ENCODE results near the gene ACTR10.

Gene ACTR10

DNA sequence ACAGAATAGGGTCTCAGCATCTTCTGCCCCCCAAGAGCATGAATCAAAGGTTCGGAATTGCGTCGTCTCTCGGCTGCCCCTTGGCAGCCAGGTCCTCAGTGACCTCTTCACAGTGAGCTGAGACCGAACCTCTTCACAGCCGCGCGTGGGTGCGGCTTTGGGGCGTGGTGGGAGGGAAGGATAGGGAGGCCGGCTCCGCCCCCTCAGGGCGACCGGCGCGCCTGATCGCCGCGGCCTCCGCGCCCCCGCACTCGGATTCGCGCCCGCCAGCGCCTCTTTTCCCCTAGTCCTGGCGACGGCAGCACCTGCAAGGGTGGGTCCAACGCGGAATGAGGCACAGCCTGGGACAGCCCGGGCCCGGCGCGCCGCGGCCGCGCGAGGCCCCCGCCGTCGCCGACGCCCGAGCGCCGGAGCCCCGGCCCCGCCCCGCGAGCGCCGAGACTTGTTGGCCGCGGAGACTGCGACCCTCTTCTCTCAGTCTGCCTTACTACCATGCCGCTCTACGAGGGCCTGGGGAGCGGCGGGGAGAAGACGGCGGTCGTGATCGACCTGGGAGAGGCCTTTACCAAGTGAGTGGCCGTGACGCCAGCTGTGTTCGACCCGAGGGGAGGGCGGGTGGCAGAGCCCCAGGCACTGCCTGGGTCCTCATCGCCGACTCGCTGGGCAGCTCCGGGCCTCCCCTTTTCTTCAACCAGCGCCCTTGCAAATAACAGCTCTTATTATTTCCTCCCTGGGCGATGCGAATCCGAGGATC lies at the start of gene ACTR10:
TSS of gene ACTR10 (plus strand) at position 424 of the 754 bp plus-strand sequence. CDS start at position 493, 69 bp downstream.
- DNase-seq = peak; percentile 92

DNA sequence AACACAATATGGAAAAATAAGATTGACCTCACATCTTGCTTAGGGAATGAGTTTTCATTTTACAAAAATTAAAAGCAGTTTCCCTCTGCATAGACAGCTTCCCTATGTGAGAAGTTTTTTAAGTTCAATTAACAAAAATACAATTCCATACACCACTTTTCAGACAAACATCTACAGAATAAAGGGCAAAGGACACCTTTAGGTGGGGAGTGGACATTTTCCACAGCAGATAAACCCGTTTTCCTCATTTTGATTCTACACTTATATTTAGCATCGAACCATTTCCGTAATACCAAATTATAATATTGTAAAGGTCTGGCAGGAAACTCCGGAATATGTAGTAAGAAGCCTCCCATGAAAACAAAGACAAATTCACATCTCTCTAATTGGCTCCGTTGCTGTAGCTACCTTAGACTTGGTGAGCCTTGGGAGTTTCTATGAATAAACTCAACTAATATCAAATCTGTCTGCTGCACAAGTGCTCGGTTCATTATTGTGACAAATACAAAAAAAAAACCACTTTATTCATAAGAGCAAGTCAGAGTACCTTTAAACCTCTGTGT lies 49.6 kb upstream of the ACTR10 start:
- no peak for DNase-seq

DNA sequence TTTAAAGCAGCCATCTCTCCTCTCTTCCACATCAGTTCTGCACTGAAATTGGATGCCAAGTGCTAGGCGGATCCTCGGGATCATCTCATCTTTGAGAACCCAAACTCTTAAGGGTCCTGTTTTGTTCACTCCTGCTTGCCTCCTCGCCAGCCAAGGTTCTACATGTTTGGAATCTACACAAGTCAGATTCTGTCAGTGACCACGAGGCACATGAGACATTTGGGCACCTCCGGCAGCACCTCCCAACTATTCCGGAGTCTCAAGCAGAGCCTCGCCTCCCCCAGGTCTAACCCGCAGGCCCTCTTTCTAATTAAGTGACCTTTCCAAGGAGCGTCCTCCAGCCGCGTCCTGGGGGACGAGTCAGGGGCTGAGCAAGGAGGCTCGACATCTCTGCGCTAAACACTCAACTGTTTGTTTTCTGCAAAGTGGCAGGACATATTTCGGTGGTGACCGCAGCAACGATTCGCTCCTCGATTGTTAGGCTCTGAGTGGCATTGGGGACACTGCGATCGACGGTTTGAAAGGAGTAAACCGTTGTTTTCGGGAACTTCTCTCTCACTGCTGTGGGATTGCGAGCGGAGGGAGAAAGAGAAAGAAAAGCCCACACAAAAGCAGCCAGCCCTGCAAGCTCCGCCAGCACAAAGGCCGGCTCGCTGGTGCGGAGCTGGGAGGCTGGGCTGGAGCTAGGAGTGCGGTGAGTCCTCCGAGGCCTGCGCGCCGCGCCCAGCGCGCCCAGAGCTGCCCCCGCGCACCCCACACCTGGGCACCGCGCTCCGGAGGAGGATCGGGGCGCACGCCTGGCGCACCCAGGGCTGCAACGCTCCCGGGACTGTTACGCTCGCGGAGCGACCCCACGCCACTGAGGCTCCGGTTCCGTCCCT lies 48.6 kb upstream of the ACTR10 start:
- peak; percentile 38 for DNase-seq

DNA sequence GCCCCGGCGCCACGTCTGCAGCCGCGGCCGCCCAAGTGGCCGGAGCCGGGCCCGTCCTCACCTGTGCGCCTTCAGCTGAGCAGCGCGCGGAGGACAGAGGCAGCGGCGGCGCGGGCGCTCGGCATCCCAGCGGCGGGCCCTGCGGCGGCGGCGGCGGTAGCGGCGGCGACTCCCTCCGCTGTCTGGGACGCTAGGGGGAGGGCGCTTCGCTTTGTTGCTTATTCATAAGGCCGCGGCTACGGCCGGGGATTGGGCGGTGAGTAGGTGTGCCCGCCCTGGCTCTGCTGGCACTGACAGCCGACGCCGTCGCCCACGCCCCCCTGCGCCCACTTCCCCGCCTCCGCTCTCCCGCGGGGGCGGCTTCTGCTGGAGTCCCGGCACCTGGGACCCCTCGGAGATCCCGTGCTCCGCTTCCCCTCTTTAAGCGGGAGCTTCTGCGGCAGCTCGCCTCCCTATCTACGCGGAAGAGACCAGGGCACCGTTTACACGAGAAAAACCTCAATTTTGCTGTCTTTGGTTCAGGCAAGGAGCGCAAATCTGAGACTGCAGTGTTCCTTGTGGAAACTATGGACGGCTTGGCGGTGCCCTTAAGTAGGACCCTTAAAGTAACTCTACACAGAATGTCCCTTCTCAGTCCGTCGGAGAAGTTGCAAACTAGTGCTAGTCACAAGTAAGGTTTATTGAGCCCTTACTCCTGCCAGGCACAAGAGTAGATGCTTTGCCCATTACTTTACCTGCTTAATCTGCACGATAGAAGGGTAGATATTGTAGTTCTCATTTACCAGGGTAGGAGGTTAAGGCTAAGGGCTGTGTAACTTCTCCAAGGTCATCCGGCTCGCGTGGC lies 47.7 kb upstream of the ACTR10 start, which contains the start of gene ARMH4:
TSS of gene ARMH4 (minus strand) at position 200 of the 844 bp plus-strand sequence. CDS start 12,855 bp downstream, outside the sequence.
- peak; percentile 87 for DNase-seq

DNA sequence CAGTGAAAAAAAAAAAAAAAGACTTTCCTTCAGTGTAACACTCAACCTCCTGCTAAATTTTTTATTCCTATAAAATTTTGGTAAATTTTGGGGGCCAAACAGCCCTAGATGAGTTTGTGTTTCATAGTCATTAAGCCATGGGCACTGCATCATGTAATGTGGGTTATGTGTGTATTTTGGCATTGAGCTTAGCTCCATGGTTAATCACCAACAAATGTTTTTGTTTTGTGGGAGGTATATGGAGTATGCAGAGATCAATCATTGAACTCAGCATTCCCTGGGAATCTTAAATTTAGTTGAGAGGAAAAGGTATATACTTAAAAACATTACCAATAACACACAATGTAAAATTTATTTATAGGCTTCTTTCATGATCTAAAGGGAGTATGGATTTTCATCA lies 39.4 kb upstream of the ACTR10 start:
- DNase-seq = no peak

DNA sequence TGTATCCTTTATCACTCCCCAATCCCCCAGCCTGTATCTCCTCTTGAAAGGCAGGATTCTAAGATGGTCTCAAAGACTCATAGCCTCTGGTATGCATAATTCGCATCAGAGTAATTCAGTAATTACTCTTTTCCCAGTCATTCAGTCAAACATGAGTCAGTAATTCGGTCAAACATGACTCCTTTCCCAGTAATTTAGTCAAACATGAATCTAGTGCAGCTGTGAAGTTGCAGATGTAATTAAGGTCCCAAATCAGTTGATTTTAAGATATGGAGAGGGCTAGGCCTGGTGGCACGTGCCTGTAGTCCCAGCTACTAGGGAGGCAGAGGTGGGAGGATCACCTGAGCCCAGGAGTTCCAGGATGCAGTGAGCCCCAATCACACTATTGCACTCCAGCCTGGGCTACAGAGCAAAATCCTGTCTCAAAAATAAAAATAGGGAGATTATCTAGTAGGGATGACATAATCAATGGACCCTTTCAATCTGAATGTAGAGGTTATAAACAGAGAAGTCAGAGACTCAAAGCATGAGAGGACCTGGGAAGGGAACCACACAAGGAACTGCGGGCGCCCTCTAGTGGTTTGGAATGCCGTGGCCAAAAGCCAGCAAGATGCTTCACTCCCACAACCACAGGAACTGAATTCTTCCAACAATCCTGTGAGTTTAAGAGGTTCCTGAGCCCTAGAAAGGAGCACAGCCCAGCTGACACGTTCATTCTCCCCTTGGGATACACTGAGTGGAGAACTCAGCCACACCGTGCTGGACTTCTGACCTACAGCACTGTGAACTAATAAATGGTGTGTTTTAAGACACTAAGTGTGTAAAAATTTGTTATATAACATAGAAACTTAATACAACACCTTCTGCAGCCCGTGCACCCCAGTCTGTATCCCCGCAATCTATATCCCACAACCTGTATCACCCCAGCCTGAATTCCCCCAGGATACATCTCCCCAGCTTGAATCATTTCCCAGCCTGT lies 33.7 kb upstream of the ACTR10 start:
- peak; percentile 70 for DNase-seq

DNA sequence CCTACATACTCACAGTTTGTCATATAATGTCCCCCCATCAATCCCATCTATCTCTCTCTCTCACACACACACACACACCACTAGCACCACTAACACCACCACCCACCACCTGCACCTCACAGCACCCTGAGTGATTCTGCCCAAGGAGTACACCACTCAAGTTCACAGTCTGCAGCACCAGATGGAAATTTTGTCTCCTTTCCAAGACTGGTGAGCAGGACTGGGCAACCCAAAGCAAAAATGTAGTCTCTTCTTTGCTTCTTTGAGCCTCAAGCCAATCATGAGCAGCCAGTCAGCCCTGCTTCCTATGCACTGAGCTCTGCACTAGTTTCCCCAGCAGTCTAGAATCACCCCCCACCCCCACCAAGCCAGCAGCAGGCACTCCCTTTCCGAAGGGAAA lies 32.9 kb upstream of the ACTR10 start:
- no peak for DNase-seq

DNA sequence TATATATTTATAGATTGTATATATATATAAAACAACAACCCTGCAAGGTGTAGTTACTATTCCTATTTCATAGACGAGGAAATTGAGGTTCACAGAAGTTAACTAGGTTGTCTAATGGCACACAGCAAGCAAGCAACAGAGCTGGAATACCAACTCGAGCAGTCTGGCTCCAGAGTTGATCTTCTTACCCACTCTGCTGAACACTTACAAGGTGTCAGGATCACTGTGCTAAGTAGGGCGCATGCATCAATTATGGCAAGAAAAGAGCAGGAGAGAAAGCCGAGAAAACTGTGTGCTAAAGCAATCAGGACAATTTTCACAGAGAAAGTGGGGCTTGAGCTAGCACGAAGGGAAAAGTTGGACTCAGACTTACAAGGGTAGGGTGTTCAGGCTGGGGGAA lies 32.1 kb upstream of the ACTR10 start:
- no peak for DNase-seq

DNA sequence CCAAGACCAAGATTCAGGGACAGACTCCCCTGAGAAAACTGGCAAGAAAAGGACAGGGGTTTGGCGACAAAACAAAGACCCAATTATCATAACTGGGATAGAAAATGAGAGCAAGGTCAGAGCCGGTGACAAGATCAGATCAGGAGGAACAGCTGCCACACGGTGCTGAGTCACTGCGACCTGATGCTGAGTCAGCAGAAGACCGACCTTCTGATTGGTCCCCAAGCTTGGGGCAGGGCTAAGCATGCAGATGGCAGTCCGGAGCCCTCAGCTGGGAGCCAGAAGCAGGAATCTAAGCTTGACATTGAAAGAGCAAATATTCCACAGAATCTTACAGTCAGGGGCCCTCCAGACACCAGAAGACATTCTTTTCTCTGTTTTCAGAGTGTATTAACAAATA lies 28.9 kb upstream of the ACTR10 start:
- peak; percentile 67 for DNase-seq

DNA sequence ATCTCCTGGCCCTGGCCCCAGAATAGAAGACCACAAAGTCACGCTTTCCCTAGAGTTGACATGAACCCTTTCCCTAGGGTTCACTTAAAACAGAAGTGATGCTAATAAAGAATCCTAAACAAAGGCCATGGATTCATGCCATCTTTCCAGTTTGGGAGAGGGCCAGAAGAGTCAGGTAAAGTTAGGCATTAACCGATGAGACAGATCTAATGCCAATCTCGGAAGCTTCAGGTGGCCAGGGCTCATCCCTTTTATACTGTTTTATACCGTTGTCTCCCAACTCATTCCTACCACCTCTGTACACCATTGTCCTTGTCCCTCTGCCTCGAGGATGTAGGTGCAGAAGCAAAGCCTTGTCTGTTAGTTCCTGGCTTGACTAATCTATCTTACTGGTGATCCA lies 22.8 kb upstream of the ACTR10 start:
- peak; percentile 12 for DNase-seq

DNA sequence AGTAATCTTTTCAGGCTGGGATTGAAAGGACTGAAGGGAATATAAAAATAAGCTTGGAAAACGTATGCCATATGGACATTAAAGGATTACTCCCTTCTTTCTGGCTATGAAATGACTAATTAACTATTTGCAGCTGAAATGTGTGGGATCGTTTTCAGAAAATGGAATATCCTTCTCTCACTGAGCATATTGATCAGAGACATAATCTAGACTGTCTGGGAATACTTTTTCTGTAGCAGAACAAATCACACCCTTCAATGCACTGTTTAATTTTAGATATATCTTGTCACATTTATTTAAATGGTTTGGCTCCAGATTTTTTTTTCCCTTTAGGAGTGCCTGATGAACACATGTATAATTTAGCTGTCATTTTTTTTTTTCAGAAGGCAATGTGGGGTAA lies 10.8 kb upstream of the ACTR10 start:
- DNase-seq = no peak

DNA sequence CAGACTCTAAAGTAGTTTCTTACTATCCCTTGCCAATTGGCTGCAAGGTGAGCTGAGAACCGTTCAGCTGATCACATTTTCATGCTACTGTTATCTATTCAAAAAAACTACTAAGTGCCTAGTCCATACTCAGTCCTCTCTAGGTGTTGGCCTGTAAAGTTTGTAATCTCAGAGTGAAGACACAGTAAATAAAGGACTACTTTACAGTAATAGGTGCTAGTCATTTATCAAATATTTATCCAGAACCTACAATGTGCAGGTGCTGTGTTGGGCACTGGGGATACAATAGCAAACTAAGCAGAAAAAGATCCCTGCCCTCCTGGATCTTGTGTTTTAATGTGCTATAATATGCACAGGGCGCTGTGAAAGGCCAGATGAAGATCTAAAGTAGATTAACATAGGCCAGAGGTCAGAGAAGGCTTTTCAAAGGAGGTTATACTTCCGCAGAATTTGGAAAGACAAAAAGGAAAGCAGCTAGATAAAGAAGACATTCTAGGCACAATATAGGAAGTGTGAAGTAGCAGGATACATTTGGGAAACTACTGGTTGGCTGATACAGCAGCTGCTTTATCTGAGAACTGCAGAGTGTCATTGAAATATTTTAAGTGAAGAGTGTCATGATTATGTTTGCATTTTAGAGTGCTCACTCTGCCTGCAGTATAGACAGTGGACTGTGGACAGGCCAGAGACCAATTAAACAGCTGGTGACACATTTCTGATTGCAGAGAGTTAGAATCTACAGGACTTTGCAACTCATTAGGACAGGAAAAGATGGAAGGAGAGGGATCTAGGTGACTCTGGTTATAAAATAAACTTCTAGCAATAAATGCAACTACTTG lies 8.0 kb upstream of the ACTR10 start:
- no peak for DNase-seq

DNA sequence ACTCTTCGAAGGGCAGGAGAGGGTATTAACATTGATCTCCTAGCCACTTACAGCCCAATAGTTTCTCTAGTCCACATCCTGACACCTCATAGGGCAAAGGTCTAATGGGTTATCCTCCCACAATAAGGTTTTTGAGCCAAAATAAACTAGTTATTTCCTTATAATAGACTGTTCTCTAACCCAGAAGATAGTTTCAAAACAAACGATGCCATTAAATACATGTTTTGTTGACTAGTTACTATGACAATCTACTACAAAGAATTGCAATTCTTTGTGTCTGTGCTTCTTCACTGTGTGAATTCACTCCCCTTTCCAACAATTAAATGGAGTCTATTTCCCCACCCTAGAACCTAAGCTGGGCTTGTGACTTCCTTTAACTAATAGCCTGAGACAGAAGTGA lies 6.4 kb upstream of the ACTR10 start:
- no peak for DNase-seq

DNA sequence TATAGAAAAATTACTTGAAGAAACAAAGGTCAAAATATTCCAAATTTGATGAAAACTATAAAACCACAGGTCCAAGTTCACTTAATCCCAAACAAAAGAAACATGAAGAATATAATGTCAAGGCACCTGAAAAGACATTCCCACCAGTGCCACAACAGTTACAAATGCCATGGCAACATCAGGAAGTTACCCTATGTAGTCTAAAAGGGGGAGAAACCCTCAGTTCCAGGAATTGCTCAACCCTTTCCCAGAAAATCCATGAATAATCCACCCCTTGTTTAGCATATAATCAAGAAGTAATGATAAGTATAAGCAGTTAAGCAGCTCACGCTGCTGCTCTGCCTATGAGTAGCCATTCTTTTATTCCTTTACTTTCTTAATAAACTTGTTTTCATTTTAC lies 3.8 kb upstream of the ACTR10 start:
- DNase-seq = no peak

DNA sequence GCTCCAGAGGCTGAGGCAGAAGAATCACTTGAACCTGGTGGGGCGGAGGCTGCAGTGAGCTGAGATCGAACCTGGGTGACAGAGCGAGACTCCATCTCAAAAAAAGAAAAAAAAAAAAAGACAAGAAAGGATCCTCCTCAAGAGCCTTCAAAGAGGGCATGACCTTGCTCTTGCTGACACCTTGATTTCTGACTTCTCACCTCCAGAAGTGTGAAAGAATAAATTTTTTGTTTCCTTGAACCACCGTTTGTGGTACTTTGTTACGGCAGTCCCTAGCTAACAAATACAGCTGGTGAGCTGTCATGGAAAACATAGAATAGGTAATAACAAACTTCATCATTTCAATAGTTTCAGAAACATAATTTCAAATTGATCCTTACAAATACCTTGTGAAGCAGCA lies 1.9 kb upstream of the ACTR10 start:
- no peak for DNase-seq

DNA sequence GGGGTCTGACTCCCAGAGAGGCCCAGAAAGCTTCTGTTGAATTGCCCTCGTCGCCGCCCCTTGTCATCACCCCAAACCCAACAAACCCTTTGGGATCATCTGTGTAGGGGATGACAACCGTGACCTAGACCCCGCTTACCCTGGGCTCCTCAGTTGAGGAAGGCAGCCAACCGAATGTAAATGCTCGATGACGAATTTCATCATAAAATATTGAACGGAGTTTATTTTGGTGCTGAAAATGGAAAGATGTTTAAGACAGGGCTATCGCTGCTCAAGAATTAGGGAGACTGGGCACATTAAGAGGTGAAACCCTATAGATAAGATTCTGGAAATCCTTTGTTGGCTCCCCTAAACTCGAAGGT lies 512 bp downstream of the ACTR10 start:
- DNase-seq = no peak

DNA sequence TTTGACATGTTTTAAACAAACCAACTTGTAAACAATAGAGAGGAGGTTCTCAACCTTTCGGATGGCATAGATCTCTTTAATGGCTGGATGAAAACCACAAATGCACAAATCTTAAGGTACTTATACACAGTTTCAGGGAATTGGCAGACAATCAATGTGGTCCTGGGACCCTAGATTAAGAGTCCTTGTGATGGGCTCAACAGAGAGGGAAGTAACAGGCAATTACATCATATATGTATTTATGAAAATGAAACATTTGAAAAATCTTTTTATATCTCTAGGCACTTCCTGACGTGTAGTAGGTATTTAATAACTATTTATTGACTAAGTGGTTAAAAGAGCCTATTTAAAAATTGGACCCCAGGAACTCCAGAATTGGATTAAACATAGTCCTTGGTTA lies 897 bp downstream of the ACTR10 start:
- no peak for DNase-seq

DNA sequence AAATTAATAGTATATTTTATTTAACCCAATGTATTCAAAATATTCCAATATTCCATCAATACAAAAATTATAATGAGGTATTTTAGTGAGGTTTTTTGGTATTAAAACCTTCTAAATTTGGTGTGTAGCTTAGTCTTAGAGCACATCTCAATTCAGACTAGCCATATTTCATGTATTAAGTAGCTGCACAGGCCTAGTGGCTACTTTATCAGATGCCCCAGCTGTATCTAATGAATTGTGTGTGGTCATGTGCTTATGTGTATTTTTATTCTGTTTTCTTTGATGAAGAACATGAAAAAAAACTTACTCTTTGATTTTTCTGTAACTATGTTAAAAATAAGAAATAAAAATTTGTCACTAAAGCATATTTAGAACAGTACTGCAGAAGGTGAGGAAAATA lies 13.2 kb downstream of the ACTR10 start:
- no peak for DNase-seq

DNA sequence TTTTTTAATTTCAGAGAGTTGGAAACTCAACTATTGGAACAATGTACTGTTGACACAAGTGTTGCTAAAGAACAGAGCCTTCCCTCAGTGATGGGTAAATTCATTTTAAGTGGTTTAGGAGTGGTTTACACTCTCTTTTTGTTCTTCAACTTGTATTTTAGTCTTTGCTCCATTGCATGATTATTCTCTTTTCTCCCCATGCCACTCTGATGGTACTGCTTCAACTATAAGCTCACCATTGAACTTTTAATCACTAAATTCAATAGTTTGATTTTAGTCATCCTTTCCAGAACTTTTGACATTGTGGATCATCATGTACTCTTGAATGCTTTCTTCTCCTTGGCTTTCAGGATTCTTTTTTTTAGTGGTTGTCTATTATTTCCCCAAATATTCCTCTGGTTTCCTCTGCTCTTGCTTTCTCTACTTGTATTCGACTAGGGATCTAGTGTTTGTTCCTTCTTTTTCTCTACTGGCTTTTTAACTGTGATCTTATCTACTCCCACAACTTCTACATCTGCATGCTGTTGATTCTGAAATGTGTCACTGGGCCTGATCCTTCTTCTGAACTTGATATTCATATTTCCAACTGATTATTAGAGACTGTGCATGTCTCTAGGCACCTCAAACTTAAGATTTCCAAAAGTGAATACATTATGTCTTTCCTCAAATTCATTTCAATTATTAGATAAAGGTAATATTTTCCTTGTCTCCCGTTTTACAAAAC lies 15.4 kb downstream of the ACTR10 start:
- DNase-seq = no peak

DNA sequence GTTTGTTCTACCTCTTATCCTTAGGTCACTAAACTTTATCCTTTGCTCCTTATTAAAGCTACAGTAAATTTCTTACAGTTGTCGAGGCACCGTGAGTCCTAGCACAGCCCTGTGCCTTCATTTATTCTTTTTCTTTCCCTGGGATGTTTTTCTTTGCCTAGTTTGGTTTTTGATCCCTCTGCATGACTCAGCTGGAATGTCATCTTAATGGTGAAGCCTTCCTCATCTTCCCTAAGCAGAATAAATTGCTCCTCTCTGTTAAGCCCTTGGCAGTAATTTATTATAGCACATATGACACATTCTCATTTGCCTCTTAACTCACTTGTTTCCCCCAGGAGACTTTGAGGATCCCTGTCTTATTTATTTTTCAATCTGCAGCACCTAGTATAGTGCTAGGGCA lies 16.6 kb downstream of the ACTR10 start:
- DNase-seq = no peak

All from NCI-H1092 treated with DMSO at 0.1 percent for 48 hours (cell line).